ENCODE measurements around the gene IRF3.

DNA sequence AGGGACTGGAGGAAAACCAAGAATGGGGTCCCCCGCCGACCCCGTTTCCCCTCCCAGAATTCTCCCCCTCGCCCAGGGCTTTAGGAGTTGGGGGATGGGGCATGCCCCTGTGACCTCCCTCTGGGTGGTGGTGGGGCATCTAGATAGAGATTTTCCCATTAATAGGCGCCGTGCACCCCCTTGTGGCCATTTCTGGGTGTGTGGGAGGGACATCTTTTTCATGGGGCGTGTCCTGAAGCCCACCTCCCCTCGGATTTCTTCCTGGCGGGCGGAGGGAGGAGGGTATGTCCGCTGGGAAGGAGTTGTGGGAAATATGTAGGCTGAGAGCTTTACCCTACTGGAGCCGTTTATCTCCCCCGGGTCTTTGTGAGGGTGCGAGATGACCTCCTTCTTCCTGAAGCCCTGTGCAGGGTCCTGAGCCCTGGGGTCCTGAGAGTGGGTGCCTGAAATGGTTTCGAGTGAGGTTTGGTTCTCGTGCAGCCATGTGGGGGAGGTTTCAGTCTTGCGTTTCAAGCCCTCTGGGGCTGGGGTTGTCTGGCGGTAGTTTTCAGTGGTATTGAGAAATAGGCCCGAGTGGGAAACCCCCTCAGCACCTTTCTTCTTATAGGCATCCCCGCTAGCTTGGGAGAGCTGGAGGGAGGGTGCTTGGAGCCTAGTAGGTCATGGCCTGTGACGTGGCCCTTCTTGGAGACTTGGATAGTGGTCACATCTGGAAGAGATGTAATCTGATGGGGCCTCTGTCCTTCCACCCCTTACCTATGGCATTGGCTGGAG lies 12.4 kb upstream of the IRF3 start:
- no peak for TF ChIP-seq CREB1 (IDR thresholded peaks at IDR 0.05; ENCODE audit: low read depth)
- peak; percentile 32; the same call in 1 of the 2 replicates for TF ChIP-seq RAD21 (IDR thresholded peaks at IDR 0.05; ENCODE audit: low read depth)
- 0 out of 2 replicates have a peak, but pooled peaks have one; percentile 19 for TF ChIP-seq YY1 (IDR thresholded peaks at IDR 0.05; ENCODE audit: low read depth)
- 0 out of 2 replicates have a peak, but pooled peaks have one; percentile 42 for TF ChIP-seq ZBTB7A (IDR thresholded peaks at IDR 0.05; ENCODE audit: low read depth)
- no peak for TF ChIP-seq TCF12 (IDR thresholded peaks at IDR 0.05; ENCODE audit: low read depth)
- TF ChIP-seq, protein P1, sequence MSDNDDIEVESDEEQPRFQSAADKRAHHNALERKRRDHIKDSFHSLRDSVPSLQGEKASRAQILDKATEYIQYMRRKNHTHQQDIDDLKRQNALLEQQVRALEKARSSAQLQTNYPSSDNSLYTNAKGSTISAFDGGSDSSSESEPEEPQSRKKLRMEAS (IDR thresholded peaks at IDR 0.05): no peak
- TF ChIP-seq CEBPB (IDR thresholded peaks at IDR 0.05): 0 out of 2 replicates have a peak, but pooled peaks have one; percentile 3
- no peak for TF ChIP-seq FOXM1 (IDR thresholded peaks at IDR 0.05; ENCODE audit: borderline replicate concordance, low read depth)
- TF ChIP-seq TAF1 (IDR thresholded peaks at IDR 0.05; ENCODE audit: low read depth): no peak
- no peak for TF ChIP-seq NFIC (IDR thresholded peaks at IDR 0.05)
- TF ChIP-seq EP300 (IDR thresholded peaks at IDR 0.05; ENCODE audit: borderline replicate concordance): no peak
